Fibroblast of villous mesenchyme (primary cell): ENCODE results near the gene PFN1. TPM values are rescaled to one million over a fixed set of nuclear protein-coding genes. Genes with fewer than 3 reads are reported as not detected.
A peak's percentile ranks its signal among the peaks of the same experiment; 100 is the strongest.

Experiments used
- DNase-seq: peaks from one replicate; pipeline ENCODE4 v3.0.0-alpha.2; 2010; ENCODE audit warnings: low read depth
- H3K4me3 ChIP-seq: 2 replicates; pipeline ENCODE4 v1.5.1; 2011; ENCODE audit warnings: low read depth, mild to moderate bottlenecking, low read length
- CTCF ChIP-seq: IDR thresholded peaks from 2 replicates; pipeline ENCODE4 v1.5.1; 2012; ENCODE audit warnings: low read depth, mild to moderate bottlenecking, low read length; ENCODE audit not compliant: insufficient read depth
- total RNA-seq: library from RNA; depleted of rRNA; stranded (reverse); fragments of >200 nt; gene quantifications from 2 replicates; pipeline ENCODE4 v1.2.3, GENCODE V29; 2012

PFN1 gene
- total RNA-seq, 1 donor = 581 TPM

GRCh38 chr17:4945176-4945943, 3.0 kb downstream of the PFN1 start:
- TF ChIP-seq CTCF = no peak
- DNase-seq = peak; percentile 89
- H3K4me3 ChIP-seq = peak overlapping the region; percentile 98

DNA sequence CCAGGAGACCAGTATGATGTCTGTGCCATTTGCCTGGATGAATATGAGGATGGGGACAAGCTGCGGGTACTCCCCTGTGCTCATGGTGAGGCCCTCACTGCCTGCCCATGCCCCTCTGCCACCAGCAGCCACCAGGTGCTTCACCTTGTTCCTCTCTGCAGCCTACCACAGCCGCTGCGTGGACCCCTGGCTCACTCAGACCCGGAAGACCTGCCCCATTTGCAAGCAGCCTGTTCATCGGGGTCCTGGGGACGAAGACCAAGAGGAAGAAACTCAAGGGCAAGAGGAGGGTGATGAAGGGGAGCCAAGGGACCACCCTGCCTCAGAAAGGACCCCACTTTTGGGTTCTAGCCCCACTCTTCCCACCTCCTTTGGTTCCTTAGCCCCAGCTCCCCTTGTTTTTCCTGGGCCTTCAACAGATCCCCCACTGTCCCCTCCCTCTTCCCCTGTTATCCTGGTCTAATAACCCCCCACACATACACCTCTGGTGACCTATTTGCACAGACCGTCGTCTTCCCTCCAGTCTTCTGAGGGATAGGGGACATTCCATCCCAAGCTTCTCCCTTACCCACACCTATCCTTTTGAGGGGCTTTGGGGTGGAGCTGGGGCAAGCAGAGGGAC, 3.7 kb downstream of the PFN1 start:
- peak overlapping the region; percentile 27 for H3K4me3 ChIP-seq

GRCh38 chr17:4944163-4944553, 4.2 kb downstream of the PFN1 start:
- DNase-seq = no peak
- H3K4me3 ChIP-seq = no peak overlapping the region
- no peak for TF ChIP-seq CTCF

More for the DNA sequence above, 3.7 kb downstream of the PFN1 start:
- no peak for DNase-seq
- TF ChIP-seq CTCF = no peak

GRCh38 chr17:4942760-4943508, 5.4 kb downstream of the PFN1 start:
- no peak overlapping the region for H3K4me3 ChIP-seq
- no peak for DNase-seq
- TF ChIP-seq CTCF = no peak

DNA sequence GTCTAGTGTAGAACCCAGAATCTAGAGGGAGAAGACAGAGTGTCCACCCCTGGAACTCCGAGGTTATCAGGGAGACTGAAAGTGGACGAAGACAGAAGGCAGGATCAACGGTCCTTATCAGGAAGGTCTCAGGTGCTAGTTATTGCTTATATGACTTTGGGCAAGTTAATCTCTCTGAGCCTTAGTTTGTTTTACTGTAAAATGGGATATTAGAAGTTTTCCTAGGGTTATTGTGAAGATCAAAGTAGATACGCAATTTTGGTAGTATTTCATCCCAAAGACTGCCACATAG, 7.1 kb downstream of the PFN1 start:
- H3K4me3 ChIP-seq = peak overlapping the region; percentile 96
- no peak for TF ChIP-seq CTCF
- no peak for DNase-seq

DNA sequence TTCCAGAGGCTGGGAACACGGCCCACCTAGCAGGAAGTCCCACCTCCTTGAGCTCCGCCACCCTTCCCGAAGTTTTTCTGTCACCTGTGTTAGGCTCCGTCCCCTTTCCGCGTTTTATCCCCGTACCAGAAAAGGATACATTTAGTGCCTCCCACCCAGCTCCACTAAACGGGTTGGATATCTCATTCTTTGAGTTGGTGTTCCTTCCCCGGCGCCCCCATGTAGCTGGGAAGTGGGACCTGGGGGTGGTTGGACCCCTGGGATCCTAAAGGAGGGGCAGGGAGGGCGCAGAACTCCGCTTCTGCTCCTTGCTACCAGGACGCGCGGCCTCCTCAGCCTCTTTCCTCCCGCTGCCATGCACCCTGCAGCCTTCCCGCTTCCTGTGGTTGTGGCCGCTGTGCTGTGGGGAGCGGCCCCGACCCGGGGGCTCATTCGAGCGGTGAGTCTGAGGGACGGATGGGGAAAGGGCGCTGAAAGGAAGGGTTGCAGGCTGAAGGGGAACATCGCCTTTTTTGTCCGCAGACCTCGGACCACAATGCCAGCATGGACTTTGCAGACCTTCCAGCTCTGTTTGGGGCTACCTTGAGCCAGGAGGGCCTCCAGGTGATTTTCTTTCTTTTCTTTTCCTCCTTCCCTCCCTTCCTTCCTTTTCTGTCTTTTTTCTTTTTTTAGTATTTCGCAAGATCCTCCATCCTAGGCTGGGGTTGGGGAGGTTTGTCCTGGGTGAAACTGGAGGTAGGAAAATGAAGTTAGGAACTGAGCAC, 7.6 kb downstream of the PFN1 start:
- TF ChIP-seq CTCF = no peak
- H3K4me3 ChIP-seq = peak overlapping the region; percentile 96
- DNase-seq = no peak
